ENCODE results near the gene ABCF1. TPM values are rescaled to one million over a fixed set of nuclear protein-coding genes. Genes with fewer than 3 reads are reported as not detected.
A peak's percentile ranks its signal among the peaks of the same experiment; 100 is the strongest.

ABCF1 gene
- polyA plus RNA-seq, 3 donors, result 7.5 to 19.8 (median 14.6) TPM

- intact Hi-C loops (cut with micrococcal nuclease), result no loop called here
- WGBS (ENCODE audit: insufficient coverage), result no CpG with 5 or more reads among the region's 3 CpGs
- H4K20me1 ChIP-seq (ENCODE audit: insufficient read depth, low read length), result peaks cover 9% of the 10 kb centered on the region
Measured at GRCh38 chr6:30560930-30561329, 10.3 kb upstream of the ABCF1 start.

DNA sequence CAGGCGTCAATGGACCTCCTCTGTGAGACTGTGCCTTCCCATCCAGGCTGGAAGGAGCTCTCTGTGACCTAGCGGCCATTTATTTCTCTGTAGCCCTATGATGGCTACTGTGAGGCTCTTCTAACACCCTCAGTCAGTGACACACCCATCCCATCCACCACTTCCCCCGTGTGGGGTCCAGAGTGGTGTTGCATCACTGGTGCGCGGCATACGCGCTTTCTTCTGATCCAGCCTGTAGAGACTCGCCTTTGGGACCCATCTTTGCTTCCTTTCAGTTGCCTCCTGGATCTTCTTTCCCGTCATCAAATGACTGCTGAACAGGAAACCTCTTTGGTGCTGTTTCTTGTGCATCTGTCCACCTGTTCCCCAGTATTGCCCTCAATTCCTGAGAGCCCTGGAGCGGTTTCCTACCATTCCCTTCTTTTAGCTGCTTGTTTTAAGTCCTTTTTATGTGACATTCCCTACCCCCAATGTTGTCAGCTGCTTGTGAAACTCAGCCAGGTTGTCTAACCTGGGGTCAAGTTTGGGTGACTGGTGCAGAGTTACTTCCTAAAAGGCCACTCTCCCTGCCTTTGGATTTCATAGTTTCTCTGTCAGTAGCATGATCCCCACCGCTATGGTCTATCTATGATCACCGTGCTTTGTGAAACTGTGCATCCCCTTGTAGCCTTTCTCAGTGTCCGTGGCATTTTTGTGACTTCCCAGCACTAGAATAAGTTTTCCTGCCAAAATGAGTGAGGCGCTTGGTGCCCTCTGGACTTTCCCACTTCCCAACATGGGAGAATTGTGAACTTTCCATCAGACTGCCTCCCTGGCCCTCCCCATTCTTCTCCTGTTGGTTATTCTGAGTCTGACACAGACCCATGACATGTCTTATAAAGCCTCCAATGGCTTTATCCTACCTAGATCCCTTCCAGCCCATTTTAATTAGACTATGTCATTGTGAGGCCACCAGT, 8.5 kb upstream of the ABCF1 start:
- no peak for DNase-seq
- peaks cover 4 to 14% of the 10 kb centered on the region in 2 donors for H3K4me1 ChIP-seq (ENCODE audit: control insufficient read depth in 1 of 2, insufficient read depth in 2 of 2, low read length in 2 of 2)
- H3K27ac Mint-ChIP-seq, result peak overlapping the region in 3 of 7 donors; percentile 23 to 55 (median 43)
- H3K27ac ChIP-seq (ENCODE audit: low read depth in 1 of 2, low read length in 2 of 2), result no peak overlapping the region
- H3K4me1 Mint-ChIP-seq, result peaks cover 13% of the 10 kb centered on the region
- H3K9me3 Mint-ChIP-seq, result no peaks in the 10 kb centered on the region
- no peaks in the 10 kb centered on the region for H3K27me3 ChIP-seq (ENCODE audit: control insufficient read depth in 2 of 2, insufficient read depth in 2 of 2, low read length in 2 of 2)
- intact Hi-C loops (cut with micrococcal nuclease), result no loop called here
- no peak overlapping the region for H2AFZ ChIP-seq (ENCODE audit: insufficient read depth, low read depth, low read length, poor library complexity, severe bottlenecking)
- 62% methylated on average over 13 of the region's 14 CpGs for WGBS (ENCODE audit: insufficient coverage)
- peaks cover 11 to 25% of the 10 kb centered on the region in 2 donors for H3K36me3 ChIP-seq (replicated peaks in 1 of 2; ENCODE audit: control insufficient read depth in 1 of 2, insufficient read depth in 2 of 2, low read length in 2 of 2)
- no peak overlapping the region for H3K4me3 ChIP-seq (replicated peaks in 1 of 3; ENCODE audit: low read depth in 2 of 3, low read length in 3 of 3)
- no peak overlapping the region for H3K4me2 ChIP-seq (replicated peaks; ENCODE audit: extremely low read depth, low read length, poor library complexity, severe bottlenecking)
- peaks cover 9% of the 10 kb centered on the region for H4K20me1 ChIP-seq (ENCODE audit: insufficient read depth, low read length)
- peaks cover 0 to 1% (median 0%) of the 10 kb centered on the region in 3 donors for H3K27me3 Mint-ChIP-seq (ENCODE audit: low read depth in 3 of 3)
- no peak overlapping the region for H3K9ac ChIP-seq (ENCODE audit: insufficient read depth, low read length, poor library complexity, severe bottlenecking)
- H3K36me3 Mint-ChIP-seq, result peaks cover 20 to 23% of the 10 kb centered on the region in 2 donors
- TF ChIP-seq, protein P1, sequence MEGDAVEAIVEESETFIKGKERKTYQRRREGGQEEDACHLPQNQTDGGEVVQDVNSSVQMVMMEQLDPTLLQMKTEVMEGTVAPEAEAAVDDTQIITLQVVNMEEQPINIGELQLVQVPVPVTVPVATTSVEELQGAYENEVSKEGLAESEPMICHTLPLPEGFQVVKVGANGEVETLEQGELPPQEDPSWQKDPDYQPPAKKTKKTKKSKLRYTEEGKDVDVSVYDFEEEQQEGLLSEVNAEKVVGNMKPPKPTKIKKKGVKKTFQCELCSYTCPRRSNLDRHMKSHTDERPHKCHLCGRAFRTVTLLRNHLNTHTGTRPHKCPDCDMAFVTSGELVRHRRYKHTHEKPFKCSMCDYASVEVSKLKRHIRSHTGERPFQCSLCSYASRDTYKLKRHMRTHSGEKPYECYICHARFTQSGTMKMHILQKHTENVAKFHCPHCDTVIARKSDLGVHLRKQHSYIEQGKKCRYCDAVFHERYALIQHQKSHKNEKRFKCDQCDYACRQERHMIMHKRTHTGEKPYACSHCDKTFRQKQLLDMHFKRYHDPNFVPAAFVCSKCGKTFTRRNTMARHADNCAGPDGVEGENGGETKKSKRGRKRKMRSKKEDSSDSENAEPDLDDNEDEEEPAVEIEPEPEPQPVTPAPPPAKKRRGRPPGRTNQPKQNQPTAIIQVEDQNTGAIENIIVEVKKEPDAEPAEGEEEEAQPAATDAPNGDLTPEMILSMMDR (IDR thresholded peaks at IDR 0.05), result no peak
- H3K9me3 ChIP-seq (replicated peaks in 1 of 2; ENCODE audit: control insufficient read depth in 1 of 2, insufficient read depth in 1 of 2, low read length in 2 of 2), result no peaks in the 10 kb centered on the region
- H3K79me2 ChIP-seq (ENCODE audit: insufficient read depth, low read length), result peaks cover 23% of the 10 kb centered on the region
- H3K4me3 Mint-ChIP-seq, result peak overlapping the region in 1 of 2 donors; percentile 10

More at GRCh38 chr6:30560930-30561329, 10.3 kb upstream of the ABCF1 start:
- H3K9ac ChIP-seq (ENCODE audit: insufficient read depth, low read length, poor library complexity, severe bottlenecking), result no peak overlapping the region
- peaks cover 0 to 2% (median 0%) of the 10 kb centered on the region in 3 donors for H3K27me3 Mint-ChIP-seq (ENCODE audit: low read depth in 3 of 3)
- DNase-seq, result no peak
- peaks cover 15% of the 10 kb centered on the region for H3K4me1 Mint-ChIP-seq
- H3K4me3 ChIP-seq (replicated peaks in 1 of 3; ENCODE audit: low read depth in 2 of 3, low read length in 3 of 3), result no peak overlapping the region
- no peak overlapping the region for H3K27ac ChIP-seq (ENCODE audit: low read depth in 1 of 2, low read length in 2 of 2)
- no peak overlapping the region for H3K27ac Mint-ChIP-seq
- H3K9me3 ChIP-seq (replicated peaks in 1 of 2; ENCODE audit: control insufficient read depth in 1 of 2, insufficient read depth in 1 of 2, low read length in 2 of 2), result no peaks in the 10 kb centered on the region
- no peak overlapping the region for H2AFZ ChIP-seq (ENCODE audit: insufficient read depth, low read depth, low read length, poor library complexity, severe bottlenecking)
- H3K4me2 ChIP-seq (replicated peaks; ENCODE audit: extremely low read depth, low read length, poor library complexity, severe bottlenecking), result no peak overlapping the region
- no peaks in the 10 kb centered on the region for H3K27me3 ChIP-seq (ENCODE audit: control insufficient read depth in 2 of 2, insufficient read depth in 2 of 2, low read length in 2 of 2)
- H3K79me2 ChIP-seq (ENCODE audit: insufficient read depth, low read length), result peaks cover 30% of the 10 kb centered on the region
- TF ChIP-seq, protein P1 (IDR thresholded peaks at IDR 0.05), result no peak
- H3K9me3 Mint-ChIP-seq, result no peaks in the 10 kb centered on the region
- peaks cover 20 to 23% of the 10 kb centered on the region in 2 donors for H3K36me3 Mint-ChIP-seq
- peaks cover 11 to 25% of the 10 kb centered on the region in 2 donors for H3K36me3 ChIP-seq (replicated peaks in 1 of 2; ENCODE audit: control insufficient read depth in 1 of 2, insufficient read depth in 2 of 2, low read length in 2 of 2)
- no peak overlapping the region for H3K4me3 Mint-ChIP-seq
- H3K4me1 ChIP-seq (ENCODE audit: control insufficient read depth in 1 of 2, insufficient read depth in 2 of 2, low read length in 2 of 2), result peaks cover 9 to 21% of the 10 kb centered on the region in 2 donors

All from CD14-positive monocyte (primary cell).